ENCODE results near the gene MACROD2.
"Not testable (repeated sequence)": the region's sequence is repeated elsewhere in the genome, so short reads cannot be mapped to it uniquely, and the experiment has no call there.

Gene MACROD2

DNA sequence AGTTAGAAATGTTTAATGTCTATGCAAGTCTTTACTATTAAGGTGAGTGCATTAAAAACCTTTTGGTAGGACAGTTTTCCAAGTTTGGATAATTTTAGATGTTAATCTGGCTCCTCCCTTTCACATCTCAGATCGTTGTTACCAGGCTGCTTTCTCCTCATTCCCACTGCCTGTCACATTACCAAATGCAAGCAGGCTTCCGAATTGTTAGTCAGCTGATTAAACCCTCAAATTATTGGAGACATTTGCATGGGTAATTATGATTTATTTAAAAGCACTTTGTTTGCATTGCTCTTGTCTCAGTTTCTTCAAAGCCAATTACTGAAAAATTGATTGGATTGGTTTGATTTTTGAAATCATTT lies 1761.4 kb downstream of the MACROD2 start:
- DNase-seq (ENCODE audit: low read depth): no peak

DNA sequence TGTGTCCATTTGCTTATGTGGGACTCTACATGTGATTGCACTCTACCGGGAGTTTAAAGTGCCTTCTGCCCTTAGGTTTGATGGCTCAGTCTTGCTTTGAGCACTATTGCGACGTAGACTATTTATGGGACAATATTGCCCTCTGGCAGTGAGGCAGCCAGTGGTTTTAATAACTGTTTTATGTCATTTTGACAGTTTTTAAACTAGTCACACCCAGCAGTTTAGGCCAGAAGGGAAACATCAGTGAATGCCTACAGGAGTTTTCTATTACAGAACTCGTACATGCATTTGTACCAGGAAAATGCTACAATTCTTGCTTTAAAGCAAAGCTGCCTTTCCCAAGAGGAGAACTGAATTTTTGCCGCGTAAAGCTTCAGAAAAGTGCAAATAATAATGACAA lies 1764.3 kb downstream of the MACROD2 start:
- no peak for DNase-seq (ENCODE audit: low read depth)

DNA sequence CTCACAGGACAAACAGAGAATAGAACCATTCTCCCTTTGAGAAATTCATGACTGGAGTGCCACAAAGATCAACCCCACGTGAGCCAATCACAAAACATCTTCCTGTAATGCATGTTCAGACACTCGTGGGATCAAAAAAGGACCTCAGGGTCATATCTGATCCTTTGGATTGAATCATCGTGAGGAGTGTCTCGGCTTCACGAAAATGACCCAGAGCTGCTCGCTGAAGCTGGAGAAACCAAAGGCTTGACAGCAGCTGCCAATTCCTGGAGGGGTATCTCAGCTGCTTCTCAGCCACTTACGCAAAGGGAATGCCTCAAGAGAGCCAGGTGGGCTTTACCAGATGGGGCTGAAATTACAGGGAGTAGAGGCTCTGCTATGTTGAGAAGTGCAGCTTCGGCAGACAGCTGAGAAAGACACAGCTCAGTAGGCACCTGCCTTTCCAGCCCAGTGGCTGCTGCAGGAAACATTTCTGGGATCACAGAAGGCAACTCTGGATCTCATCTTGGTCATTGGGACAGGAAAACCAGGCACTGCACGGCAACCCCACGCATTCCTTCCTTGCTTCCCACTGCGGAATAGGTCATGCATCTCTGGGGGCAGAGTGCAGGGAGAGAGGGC lies 1764.8 kb downstream of the MACROD2 start:
- DNase-seq (ENCODE audit: low read depth): no peak

DNA sequence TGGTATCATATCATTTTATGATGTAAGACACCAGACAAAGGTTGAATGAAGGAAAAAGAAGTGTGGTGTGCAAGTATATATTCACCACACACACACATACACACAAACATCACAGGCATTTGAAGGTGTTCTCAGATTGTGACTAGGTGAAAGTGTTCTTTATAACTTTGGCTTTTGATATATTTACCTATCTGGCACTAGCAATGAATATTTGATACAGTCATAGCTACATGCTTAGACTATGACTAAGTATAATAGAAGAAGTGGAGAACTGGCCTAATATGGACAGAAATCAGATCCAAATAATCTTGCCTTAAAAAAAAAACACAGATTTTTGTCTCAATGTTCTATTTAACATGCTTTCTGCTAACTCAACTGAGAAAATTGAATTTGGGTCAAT lies 1768.0 kb downstream of the MACROD2 start:
- no peak for DNase-seq (ENCODE audit: low read depth)

DNA sequence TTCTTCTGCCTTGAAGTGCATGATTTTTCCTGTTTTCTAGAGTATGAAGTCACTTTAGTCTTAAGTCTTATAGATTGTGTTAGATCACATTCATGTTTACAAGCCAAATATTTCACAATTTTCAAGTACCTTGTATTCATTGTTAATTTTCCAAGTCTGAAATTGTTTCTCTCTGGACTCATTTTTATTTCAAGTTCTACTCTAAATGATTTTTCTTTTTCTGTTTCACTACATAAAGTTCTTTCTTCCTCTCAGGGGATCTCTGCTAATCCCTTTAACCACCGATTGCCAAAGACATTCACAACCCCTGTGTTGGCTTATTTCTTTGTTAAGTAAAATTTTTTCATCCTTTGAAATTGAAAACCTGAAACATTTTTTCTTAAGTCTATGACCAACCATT lies 1772.3 kb downstream of the MACROD2 start:
- no peak for DNase-seq (ENCODE audit: low read depth)

DNA sequence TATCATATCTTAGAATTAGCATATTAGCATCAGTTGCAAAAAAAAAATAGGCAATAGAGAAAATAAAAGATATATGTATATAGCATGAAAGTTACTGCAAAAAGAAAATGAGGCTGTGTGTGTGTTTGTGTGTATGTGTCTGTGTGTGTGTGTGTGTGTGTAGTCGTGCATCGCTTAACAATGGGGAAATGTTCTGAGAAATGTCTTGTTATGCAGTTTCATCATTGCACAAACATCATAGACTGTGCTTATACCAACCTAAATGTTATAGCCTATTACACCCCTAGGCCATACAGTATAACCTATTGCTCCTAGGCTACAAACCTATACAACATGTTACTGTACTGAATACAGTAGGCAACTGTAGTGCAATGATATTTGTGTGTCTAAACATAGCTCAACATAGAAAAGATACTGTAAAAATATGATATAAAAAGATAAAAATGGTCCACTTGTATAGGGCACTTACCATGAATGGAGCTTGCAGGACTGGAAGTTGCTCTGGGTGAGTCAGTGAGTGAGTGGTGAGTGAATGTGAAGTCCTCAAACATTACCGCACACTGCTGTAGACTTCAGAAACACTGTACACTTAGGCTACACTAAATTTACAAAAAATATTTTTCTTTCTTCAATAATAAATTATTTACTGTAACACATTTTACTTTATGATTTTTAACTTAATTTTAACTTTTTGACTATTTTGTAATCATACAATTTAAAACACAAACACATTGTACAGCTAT lies 1772.9 kb downstream of the MACROD2 start:
- no peak for DNase-seq (ENCODE audit: low read depth)

DNA sequence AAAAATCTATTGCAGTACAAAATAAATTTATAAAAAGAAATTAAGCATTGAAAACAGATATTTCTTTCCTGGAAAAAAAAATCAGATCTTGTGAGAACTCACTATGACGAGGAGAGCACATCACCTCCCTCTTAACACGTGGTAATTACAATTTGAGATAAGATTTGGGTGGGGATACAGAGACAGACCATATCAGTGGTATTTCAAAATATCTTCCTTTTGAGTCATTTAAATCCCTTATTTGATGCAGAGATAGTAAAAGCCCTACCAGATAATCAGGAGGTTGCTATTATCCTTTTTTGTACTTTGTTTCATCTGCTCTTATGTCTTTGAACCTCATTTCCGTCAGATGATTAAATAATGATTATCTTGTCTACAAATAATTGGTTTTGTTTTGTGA lies 1777.5 kb downstream of the MACROD2 start:
- no peak for DNase-seq (ENCODE audit: low read depth)

DNA sequence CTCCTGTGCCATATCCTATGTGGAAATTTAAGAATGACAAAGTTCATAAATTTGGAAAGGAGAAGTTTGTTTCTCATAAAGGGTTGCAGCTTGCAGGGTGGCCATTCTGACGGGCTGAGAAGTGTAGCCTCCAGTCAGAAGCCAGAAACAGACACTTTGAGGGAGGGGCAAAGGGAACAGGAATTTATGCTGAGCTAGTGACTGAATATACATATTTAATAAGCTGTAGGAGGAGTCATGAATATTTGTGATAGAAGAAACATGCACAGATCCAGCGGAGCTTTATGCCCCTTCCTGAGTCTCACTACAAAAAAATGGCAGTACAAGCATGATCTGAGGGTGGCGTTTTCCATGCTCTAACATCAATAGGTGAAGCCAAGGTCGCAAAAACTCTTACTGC lies 1779.6 kb downstream of the MACROD2 start:
- DNase-seq (ENCODE audit: low read depth): no peak

DNA sequence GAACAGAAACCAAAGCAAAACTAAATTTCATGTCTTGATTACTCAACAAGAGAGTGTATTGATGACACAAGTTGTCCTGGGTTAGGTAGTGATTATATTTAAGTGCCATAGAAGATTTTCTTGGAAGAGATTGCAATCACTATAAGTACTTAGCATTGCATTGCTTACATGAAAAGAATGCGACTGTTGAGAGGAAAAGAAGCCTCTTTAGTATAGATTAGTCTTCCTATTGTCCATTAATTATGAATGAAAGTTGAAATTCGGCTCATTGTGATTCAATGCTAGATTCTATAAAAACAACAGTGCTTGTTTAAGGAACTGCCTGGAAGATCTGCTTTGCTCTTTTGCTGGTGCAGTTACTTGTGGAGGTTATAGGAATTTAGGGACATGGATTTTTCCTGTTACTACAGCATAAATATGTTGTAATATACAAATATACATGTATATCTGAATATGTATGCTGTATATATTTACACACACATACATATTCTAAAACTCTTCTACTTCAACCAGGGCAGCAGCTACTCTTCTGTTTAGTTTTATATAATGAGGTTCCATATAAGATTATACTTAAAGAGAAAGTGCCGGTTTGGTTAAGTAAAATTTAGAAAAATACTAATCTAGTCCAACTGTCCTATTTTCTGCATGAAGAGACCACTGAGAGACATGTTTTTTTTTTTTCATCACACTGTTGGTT lies 1781.6 kb downstream of the MACROD2 start:
- no peak for DNase-seq (ENCODE audit: low read depth)

DNA sequence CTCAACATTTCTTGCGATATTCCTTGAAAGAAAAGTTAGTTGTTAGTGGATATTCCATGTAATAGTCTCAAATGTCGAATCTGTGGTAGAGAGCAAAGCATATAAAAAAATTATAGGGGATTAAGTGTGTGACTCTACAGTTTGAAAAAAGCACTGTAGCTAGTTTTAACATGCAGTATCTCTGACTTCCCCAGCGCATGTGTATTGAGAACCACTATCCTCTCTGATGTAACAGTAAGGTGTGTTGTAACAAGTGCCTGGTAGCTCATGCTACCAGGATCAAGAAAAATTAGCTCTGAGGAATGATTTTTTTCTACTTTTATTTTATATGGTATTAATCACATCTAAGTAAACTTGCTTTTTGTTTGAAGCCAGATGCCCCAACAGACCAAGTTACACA lies 1788.7 kb downstream of the MACROD2 start:
- DNase-seq (ENCODE audit: low read depth): no peak

DNA sequence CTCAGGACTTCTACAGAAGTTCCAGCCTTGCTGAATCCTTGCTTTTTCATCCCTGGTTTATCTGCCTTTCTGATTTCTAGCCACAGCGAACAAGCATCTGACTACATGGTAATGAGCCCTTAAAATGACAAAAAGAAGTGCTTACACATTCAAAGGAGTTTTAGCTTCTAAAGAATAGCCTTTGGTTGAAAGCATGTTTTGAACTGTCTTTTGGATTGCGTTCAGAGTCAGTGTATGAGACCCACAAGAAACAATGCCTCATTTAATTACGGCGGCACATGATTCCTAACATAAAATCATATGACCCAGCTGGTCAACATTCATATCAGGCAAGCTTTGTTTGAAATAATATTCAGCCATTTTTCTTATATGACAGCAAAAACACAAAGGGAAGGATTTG lies 1793.8 kb downstream of the MACROD2 start:
- no peak for DNase-seq (ENCODE audit: low read depth)

DNA sequence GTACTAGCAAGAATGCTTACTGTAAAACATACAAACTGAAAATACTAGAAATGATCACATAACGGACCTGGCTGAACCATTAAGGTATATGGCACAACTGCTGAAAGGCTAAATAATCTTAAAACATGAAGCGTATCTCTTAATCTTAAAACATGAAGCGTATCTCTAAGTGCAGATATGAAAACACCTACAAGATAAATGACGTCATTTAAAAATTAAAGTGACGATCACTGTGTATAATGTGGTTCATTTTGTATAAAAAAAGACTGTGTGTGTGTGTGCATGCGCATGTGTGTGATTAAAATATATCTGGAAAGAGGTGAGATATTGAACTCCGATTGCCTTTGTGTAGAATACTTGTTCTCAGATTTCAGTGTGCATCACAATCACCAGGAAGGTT lies 1797.5 kb downstream of the MACROD2 start:
- DNase-seq (ENCODE audit: low read depth): no peak

DNA sequence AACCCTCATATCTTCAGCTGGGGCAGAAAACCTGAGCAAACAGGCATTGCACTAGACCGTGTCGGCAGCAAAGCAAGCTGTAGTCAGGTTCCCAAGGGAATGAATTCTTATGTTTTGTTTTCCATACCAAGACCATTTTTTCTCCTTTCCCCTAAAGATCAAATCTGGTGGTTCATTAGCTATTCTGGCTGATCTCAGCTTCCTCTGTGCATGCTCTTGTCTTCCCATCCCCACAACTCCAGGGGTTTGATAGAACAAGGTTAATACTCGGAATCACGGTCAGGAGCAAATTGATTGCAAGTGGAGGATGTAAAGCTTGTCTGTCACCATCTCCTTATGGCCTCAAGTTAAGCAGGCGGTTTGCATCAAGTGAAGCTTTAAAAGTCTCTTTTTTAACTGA lies 1799.1 kb downstream of the MACROD2 start:
- no peak for DNase-seq (ENCODE audit: low read depth)

DNA sequence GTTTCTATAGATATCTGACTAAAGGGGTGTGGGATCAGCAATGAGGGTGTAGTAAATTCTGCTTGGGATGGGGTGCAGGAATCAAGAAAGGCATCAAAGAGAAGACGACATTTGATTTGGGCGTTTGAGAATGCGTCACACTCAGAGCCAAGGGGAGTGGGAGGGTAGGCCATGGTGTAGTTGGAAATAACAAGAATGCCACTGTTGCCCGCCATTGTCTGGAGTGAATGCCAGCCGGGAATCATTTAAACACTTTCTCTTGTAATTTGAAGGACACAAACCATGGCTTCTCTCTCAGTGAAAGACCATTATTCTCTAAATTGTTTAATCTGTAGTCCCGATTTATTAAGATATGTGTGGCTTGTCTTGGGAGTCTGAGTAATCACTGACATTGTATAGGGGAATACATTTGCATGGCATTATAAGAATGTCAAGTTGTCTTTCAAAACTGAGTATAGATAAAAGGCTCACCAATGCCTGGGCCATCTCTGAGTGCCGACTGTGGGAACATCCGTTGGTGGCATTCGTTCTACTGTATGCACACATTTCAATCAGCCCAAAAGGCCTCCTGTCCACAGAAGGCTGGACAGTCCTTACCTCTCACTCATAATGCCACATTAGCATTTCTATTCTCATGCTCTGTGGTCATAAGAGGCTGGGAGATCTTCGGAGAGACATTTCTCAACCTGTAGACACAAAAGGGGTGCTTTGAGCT lies 1800.1 kb downstream of the MACROD2 start:
- DNase-seq (ENCODE audit: low read depth): no peak

DNA sequence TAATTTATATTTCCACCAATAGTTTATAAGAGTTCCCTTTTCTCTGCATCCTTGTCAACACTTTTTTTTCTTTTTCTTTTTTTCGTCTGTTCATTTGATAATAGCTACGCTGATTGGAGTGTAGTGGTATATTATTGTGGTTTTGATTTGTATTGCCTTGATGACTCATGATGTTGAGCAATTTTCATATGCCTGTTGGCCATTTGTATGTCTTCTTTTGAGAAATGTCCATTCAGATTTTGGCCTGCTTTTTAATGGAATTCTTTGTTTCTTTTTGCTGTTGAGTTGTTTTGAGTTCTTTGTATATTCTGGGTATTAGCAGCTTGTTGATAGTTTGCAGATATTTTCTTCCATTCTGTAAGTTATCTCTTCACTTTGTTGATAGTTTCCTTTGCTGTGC lies 1804.6 kb downstream of the MACROD2 start:
- DNase-seq (ENCODE audit: low read depth): no peak

DNA sequence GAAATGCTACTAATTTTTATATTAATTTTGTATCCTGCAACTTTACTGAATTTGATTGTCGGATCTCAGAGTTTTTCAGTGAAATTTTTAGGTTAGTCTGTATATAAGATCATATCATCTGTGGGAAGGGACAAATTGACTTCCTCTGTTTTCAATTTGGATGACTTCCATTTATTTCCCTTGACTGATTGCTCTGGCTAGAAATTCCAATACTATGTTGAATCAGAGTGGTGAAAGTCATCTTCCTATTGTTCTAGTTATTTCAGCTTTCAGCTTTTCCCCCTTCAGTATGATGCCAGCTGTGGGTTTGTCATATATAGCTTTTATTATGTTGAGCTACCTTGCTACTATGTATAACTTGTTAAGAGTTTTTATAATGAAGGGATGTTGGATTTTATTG lies 1806.7 kb downstream of the MACROD2 start:
- no peak for DNase-seq (ENCODE audit: low read depth)

DNA sequence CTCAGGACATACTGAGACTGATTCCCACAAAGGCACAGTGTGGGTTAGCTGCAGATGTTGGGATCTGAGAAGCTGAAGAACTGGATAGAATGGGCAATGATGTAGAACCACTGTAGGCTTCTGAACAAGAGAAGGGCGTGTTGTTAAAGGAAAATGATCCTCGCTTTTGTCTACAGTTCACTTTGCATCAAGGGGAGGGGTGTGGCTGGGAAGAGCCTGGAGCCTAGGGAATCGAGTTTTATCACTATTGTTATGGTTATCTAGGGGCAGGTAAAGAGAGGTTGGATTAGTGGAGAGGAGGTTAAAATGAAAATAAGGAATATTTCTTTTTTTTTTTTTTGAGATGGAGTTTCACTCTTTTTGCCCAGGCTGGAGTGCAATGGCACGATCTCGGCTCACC lies 1809.8 kb downstream of the MACROD2 start:
- no peak for DNase-seq (ENCODE audit: low read depth)

DNA sequence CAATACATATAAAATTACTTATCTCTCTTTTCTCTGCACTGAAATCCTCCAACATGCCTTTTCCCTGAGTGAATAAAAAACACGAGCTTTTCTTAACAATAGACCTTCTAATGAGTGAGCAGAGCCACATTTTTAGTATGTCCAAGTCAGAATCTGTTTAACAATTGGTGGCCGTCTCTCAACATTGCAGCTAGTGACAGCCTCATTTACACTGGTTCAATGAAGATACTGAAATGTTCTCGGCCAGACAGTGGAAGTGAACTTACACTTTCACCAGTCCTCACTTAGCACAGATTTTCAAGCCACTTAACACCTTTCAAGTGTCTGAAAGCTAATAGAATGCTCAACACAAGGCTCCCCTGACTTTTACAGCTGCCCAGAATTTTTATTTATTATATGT lies 1810.8 kb downstream of the MACROD2 start:
- DNase-seq (ENCODE audit: low read depth): no peak

DNA sequence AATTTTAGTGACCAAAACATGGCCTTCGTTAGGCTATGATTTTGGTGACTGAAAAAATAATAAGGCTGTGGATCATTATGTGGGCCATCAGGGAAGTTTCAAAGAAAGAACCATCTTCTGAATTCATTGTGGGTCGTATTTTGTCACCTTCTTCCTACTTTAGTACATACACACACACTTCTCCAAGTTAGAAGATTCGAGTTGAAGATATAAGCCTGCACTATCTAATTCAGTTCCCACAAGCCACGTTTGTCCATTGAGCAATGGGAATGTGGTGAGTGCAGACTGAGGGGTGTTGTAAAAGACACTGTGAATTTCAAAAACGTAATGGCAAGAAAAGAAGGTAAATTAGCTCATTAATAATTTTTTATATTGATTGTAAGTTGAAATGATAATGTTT lies 1812.0 kb downstream of the MACROD2 start:
- DNase-seq (ENCODE audit: low read depth): no peak

DNA sequence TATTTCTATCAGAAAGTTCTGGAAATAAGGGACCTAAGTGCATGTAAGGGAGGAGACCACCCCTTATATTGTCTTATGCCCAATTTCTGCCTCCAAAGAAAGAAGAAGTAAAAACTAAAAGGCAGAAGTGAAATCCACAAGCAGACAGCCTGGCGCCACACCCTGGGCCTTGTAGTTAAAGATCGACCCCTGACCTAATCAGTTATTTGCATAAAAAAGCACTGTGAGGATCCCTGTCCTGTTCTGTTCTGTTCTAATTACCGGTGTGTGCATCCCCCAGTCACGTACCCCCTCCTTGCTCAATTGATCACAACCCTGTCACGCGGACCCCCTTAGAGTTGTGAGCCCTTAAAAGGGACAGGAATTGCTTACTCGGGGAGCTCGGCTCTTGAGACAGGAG lies 1812.5 kb downstream of the MACROD2 start:
- DNase-seq (ENCODE audit: low read depth): not testable (repeated sequence)

DNA sequence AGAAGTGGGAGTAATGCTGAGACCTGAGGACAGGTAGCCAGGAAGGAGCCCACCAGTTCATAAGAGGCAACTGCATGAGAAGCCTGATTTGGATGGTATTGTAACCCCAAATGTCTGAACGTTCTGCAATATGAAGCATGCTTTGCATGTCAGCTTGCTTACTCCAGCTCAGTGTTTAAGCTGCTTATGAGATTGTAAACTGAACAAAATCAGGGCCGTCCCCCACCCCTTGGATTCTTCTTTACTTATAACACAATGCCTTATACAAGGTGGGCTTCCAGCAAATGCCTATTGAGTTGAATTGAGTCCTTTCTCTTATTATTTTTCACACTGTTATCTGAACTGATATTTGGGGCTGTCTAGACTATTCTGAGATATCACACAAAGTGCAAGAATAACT lies 1816.6 kb downstream of the MACROD2 start:
- no peak for DNase-seq (ENCODE audit: low read depth)

DNA sequence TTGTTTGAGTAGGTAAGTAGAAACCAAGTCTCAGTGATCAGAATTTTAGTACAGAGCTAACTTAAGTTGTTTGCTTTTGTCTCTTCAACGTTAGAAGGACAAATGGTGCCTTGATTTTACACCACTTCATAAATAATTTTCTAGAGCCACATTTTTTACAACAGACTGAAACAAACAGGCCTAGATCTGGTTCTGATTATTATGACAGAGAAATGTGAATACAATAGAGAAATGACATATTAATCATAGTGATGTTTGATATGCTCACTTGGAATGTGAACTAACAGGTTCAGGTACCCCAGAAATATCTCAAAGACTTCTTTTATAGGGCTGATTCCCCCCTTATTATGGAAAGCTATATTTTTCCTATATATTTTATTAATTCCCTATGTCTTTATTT lies 1817.4 kb downstream of the MACROD2 start:
- no peak for DNase-seq (ENCODE audit: low read depth)

DNA sequence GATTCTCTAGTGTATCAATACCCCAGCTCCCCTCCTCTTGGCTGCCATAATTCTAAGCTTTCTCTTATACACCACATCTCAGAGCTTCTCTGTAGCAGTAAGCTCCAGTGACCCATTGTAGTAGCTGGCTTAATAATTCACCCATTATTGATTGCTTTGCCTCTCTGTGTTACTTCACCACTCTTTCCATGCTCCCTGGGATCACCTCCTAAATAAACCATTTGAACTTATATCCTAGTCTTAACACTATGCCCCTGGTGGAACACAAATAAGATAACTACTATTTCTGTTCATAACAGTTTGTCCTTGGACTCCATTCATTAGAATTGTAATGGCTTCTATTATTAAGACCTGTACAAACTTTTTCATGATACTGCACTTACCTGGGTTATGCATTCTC lies 1819.0 kb downstream of the MACROD2 start:
- DNase-seq (ENCODE audit: low read depth): no peak

All from stimulated activated CD8-positive, alpha-beta memory T cell treated with anti-CD3 and anti-CD28 coated beads, Interleukin-12 subunit alpha, Interleukin-12 subunit beta, amount 100 ng/mL, for 1 hour (primary cell).